Measurements from ENCODE around the gene CGB2.

CGB2 gene

DNA sequence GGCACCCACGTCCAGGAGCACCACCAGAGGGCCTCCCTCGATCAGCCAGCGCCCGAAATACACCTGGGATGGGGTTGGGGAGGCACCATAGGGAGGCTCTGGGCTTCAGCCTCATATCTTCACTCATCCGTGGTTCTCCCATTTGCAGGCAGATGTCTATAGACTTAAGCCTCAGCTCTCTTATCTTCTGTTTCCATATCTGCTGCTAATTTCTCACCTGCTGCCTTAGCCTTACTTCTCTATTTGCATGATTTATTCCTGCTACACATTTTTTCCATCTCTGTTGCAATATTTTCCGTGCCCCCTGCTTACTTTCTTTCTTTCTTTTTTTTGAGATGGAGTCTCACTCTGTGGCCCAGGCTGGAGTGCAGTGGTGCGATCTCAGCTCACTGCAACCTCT lies 44.4 kb upstream of the CGB2 start:
- peaks cover 40% of the 10 kb centered on the region for H3K79me1 ChIP-seq (replicated peaks; ENCODE audit: low read length, poor library complexity, severe bottlenecking)
- no peak for DNase-seq
- no peak overlapping the region for H3K14ac ChIP-seq (ENCODE audit: low read length in 2 of 2)
- H2AK5ac ChIP-seq (ENCODE audit: low read length, severe bottlenecking) = no peak overlapping the region
- H3K23ac ChIP-seq (ENCODE audit: low read length in 2 of 2) = no peak overlapping the region
- peaks cover 16% of the 10 kb centered on the region for H3K4me1 ChIP-seq (ENCODE audit: control insufficient read depth, insufficient read depth, low read depth, low read length)
- H3K27ac ChIP-seq (ENCODE audit: low read length, poor library complexity, severe bottlenecking) = no peak overlapping the region
- H3K18ac ChIP-seq (ENCODE audit: low read depth in 1 of 2, low read length in 2 of 2) = no peak overlapping the region
- no peak overlapping the region for H2BK12ac ChIP-seq (ENCODE audit: low read length in 2 of 2)
- H4K91ac ChIP-seq (ENCODE audit: low read length) = no peak overlapping the region
- no peak overlapping the region for H3K4me3 ChIP-seq (ENCODE audit: insufficient read depth in 1 of 2, low read depth in 1 of 2, low read length in 2 of 2)
- no peak overlapping the region for H3K9ac ChIP-seq (ENCODE audit: low read length)
- 95% methylated on average over 7 of the region's 7 CpGs for WGBS
- H3K36me3 ChIP-seq (ENCODE audit: control insufficient read depth in 1 of 2, insufficient read depth in 2 of 2, low read depth in 1 of 2, low read length in 2 of 2) = peaks cover 69 to 71% of the 10 kb centered on the region in 2 experiments
- no peak overlapping the region for H4K8ac ChIP-seq (ENCODE audit: low read length)
- no peak overlapping the region for H2BK120ac ChIP-seq (ENCODE audit: low read depth, low read length)
- H2AFZ ChIP-seq (ENCODE audit: low read depth, low read length) = no peak overlapping the region
- no peak overlapping the region for H2BK5ac ChIP-seq (ENCODE audit: low read depth, low read length, poor library complexity, severe bottlenecking)
- no peak overlapping the region for H3K4me2 ChIP-seq (ENCODE audit: low read length, poor library complexity, severe bottlenecking)
- H3K27me3 ChIP-seq (ENCODE audit: control insufficient read depth in 1 of 2, insufficient read depth in 1 of 2, low read length in 2 of 2) = no peaks in the 10 kb centered on the region
- H3K9me3 ChIP-seq (ENCODE audit: control insufficient read depth, low read length) = no peaks in the 10 kb centered on the region
- no peak overlapping the region for H3K4ac ChIP-seq (ENCODE audit: low read depth in 1 of 2, low read length in 2 of 2)
- H2BK15ac ChIP-seq (ENCODE audit: low read depth, poor library complexity, severe bottlenecking) = no peak overlapping the region

- H2AFZ ChIP-seq (ENCODE audit: low read depth, low read length) = no peak overlapping the region
- H3K18ac ChIP-seq (ENCODE audit: low read depth in 1 of 2, low read length in 2 of 2) = no peak overlapping the region
- no peaks in the 10 kb centered on the region for H3K27me3 ChIP-seq (ENCODE audit: control insufficient read depth in 1 of 2, insufficient read depth in 1 of 2, low read length in 2 of 2)
- H3K79me1 ChIP-seq (replicated peaks; ENCODE audit: low read length, poor library complexity, severe bottlenecking) = peaks cover 37% of the 10 kb centered on the region
- H3K9ac ChIP-seq (ENCODE audit: low read length) = no peak overlapping the region
- H2BK120ac ChIP-seq (ENCODE audit: low read depth, low read length) = no peak overlapping the region
- H2AK5ac ChIP-seq (ENCODE audit: low read length, severe bottlenecking) = no peak overlapping the region
- no peak overlapping the region for H3K23ac ChIP-seq (ENCODE audit: low read length in 2 of 2)
- H3K4me2 ChIP-seq (ENCODE audit: low read length, poor library complexity, severe bottlenecking) = no peak overlapping the region
- no peak overlapping the region for H3K4ac ChIP-seq (ENCODE audit: low read depth in 1 of 2, low read length in 2 of 2)
- no peak for DNase-seq
- no peak overlapping the region for H4K91ac ChIP-seq (ENCODE audit: low read length)
- no peak overlapping the region for H2BK12ac ChIP-seq (ENCODE audit: low read length in 2 of 2)
- H3K9me3 ChIP-seq (ENCODE audit: control insufficient read depth, low read length) = no peaks in the 10 kb centered on the region
- peaks cover 61 to 62% of the 10 kb centered on the region in 2 experiments for H3K36me3 ChIP-seq (ENCODE audit: control insufficient read depth in 1 of 2, insufficient read depth in 2 of 2, low read depth in 1 of 2, low read length in 2 of 2)
- H3K27ac ChIP-seq (ENCODE audit: low read length, poor library complexity, severe bottlenecking) = no peak overlapping the region
- H2BK15ac ChIP-seq (ENCODE audit: low read depth, poor library complexity, severe bottlenecking) = no peak overlapping the region
- no peak overlapping the region for H3K14ac ChIP-seq (ENCODE audit: low read length in 2 of 2)
- H3K4me1 ChIP-seq (ENCODE audit: control insufficient read depth, insufficient read depth, low read depth, low read length) = peaks cover 16% of the 10 kb centered on the region
- H4K8ac ChIP-seq (ENCODE audit: low read length) = no peak overlapping the region
- H3K4me3 ChIP-seq (ENCODE audit: insufficient read depth in 1 of 2, low read depth in 1 of 2, low read length in 2 of 2) = no peak overlapping the region
- no peak overlapping the region for H2BK5ac ChIP-seq (ENCODE audit: low read depth, low read length, poor library complexity, severe bottlenecking)
- WGBS = 97% methylated on average over 6 of the region's 7 CpGs
Measured at GRCh38 chr19:48988286-48988685, 43.4 kb upstream of the CGB2 start.

GRCh38 chr19:48988860-48989259 lies 42.8 kb upstream of the CGB2 start:
- Histone ChIP-seq H3K27ac (ENCODE audit: low read length, poor library complexity, severe bottlenecking) (no peak overlapping the region), H3K9me3 (ENCODE audit: control insufficient read depth, low read length) (no peaks in the 10 kb centered on the region), H3K23ac (ENCODE audit: low read length in 2 of 2) (no peak overlapping the region), H3K4ac (ENCODE audit: low read depth in 1 of 2, low read length in 2 of 2) (no peak overlapping the region), H3K27me3 (ENCODE audit: control insufficient read depth in 1 of 2, insufficient read depth in 1 of 2, low read length in 2 of 2) (no peaks in the 10 kb centered on the region), H2AFZ (ENCODE audit: low read depth, low read length) (no peak overlapping the region), H3K79me1 (replicated peaks; ENCODE audit: low read length, poor library complexity, severe bottlenecking) (peaks cover 36% of the 10 kb centered on the region), H4K8ac (ENCODE audit: low read length) (no peak overlapping the region), H3K4me1 (ENCODE audit: control insufficient read depth, insufficient read depth, low read depth, low read length) (peaks cover 16% of the 10 kb centered on the region), H3K4me3 (ENCODE audit: insufficient read depth in 1 of 2, low read depth in 1 of 2, low read length in 2 of 2) (no peak overlapping the region), H3K9ac (ENCODE audit: low read length) (no peak overlapping the region), H3K14ac (ENCODE audit: low read length in 2 of 2) (no peak overlapping the region), H2BK12ac (ENCODE audit: low read length in 2 of 2) (no peak overlapping the region), H2AK5ac (ENCODE audit: low read length, severe bottlenecking) (no peak overlapping the region), H2BK5ac (ENCODE audit: low read depth, low read length, poor library complexity, severe bottlenecking) (no peak overlapping the region), H4K91ac (ENCODE audit: low read length) (no peak overlapping the region), H3K36me3 (ENCODE audit: control insufficient read depth in 1 of 2, insufficient read depth in 2 of 2, low read depth in 1 of 2, low read length in 2 of 2) (peaks cover 55 to 62% of the 10 kb centered on the region in 2 experiments), H2BK120ac (ENCODE audit: low read depth, low read length) (no peak overlapping the region), H3K18ac (ENCODE audit: low read depth in 1 of 2, low read length in 2 of 2) (no peak overlapping the region), H2BK15ac (ENCODE audit: low read depth, poor library complexity, severe bottlenecking) (no peak overlapping the region), H3K4me2 (ENCODE audit: low read length, poor library complexity, severe bottlenecking) (no peak overlapping the region)
- 97% methylated on average over 9 of the region's 9 CpGs for WGBS
- no peak for DNase-seq

GRCh38 chr19:48989701-48990291 lies 41.9 kb upstream of the CGB2 start:
- H3K4ac ChIP-seq (ENCODE audit: low read depth in 1 of 2, low read length in 2 of 2) = no peak overlapping the region
- H2BK15ac ChIP-seq (ENCODE audit: low read depth, poor library complexity, severe bottlenecking) = no peak overlapping the region
- no peaks in the 10 kb centered on the region for H3K27me3 ChIP-seq (ENCODE audit: control insufficient read depth in 1 of 2, insufficient read depth in 1 of 2, low read length in 2 of 2)
- 92% methylated on average over 17 of the region's 17 CpGs for WGBS
- peak overlapping the region; percentile 44 for H3K9ac ChIP-seq (ENCODE audit: low read length)
- H3K18ac ChIP-seq (ENCODE audit: low read depth in 1 of 2, low read length in 2 of 2) = no peak overlapping the region
- no peak overlapping the region for H3K14ac ChIP-seq (ENCODE audit: low read length in 2 of 2)
- H3K79me1 ChIP-seq (replicated peaks; ENCODE audit: low read length, poor library complexity, severe bottlenecking) = peaks cover 36% of the 10 kb centered on the region
- H3K9me3 ChIP-seq (ENCODE audit: control insufficient read depth, low read length) = no peaks in the 10 kb centered on the region
- no peak overlapping the region for H2BK120ac ChIP-seq (ENCODE audit: low read depth, low read length)
- no peak overlapping the region for H2BK5ac ChIP-seq (ENCODE audit: low read depth, low read length, poor library complexity, severe bottlenecking)
- H3K36me3 ChIP-seq (ENCODE audit: control insufficient read depth in 1 of 2, insufficient read depth in 2 of 2, low read depth in 1 of 2, low read length in 2 of 2) = peaks cover 49 to 59% of the 10 kb centered on the region in 2 experiments
- no peak overlapping the region for H2AFZ ChIP-seq (ENCODE audit: low read depth, low read length)
- no peak overlapping the region for H3K27ac ChIP-seq (ENCODE audit: low read length, poor library complexity, severe bottlenecking)
- H3K23ac ChIP-seq (ENCODE audit: low read length in 2 of 2) = no peak overlapping the region
- H2AK5ac ChIP-seq (ENCODE audit: low read length, severe bottlenecking) = no peak overlapping the region
- H3K4me3 ChIP-seq (ENCODE audit: insufficient read depth in 1 of 2, low read depth in 1 of 2, low read length in 2 of 2) = no peak overlapping the region
- no peak overlapping the region for H3K4me2 ChIP-seq (ENCODE audit: low read length, poor library complexity, severe bottlenecking)
- DNase-seq = no peak
- no peak overlapping the region for H4K8ac ChIP-seq (ENCODE audit: low read length)
- H2BK12ac ChIP-seq (ENCODE audit: low read length in 2 of 2) = no peak overlapping the region
- no peak overlapping the region for H4K91ac ChIP-seq (ENCODE audit: low read length)
- peaks cover 21% of the 10 kb centered on the region for H3K4me1 ChIP-seq (ENCODE audit: control insufficient read depth, insufficient read depth, low read depth, low read length)

Measured in mesenchymal stem cell (in vitro differentiated cells and primary cell).